Left ventricle myocardium inferior (tissue), 1 donor: Measurements from ENCODE around the gene C1QTNF12. TPM values are rescaled to one million over a fixed set of nuclear protein-coding genes. Genes with fewer than 3 reads are reported as not detected.

Experiments
- DNase-seq: peaks from one replicate; pipeline ENCODE4 v3.0.0-alpha.2; 2020
- H3K27ac ChIP-seq: fragments of 200-600 bp; replicated peaks from 2 replicates; pipeline ENCODE4 v1.8.0; 2021
- H3K27me3 ChIP-seq: fragments of 200-600 bp; 2 replicates; pipeline ENCODE4 v1.8.0; 2021; ENCODE audit warnings: low read depth
- H3K36me3 ChIP-seq: fragments of 200-600 bp; 2 replicates; pipeline ENCODE4 v1.8.0; 2021
- H3K4me1 ChIP-seq: fragments of 200-600 bp; 2 replicates; pipeline ENCODE4 v1.8.0; 2021
- H3K4me3 ChIP-seq: fragments of 200-600 bp; 2 replicates; pipeline ENCODE4 v1.8.0; 2021; ENCODE audit warnings: mild to moderate bottlenecking, moderate library complexity
- H3K9me3 ChIP-seq: fragments of 200-600 bp; replicated peaks from 2 replicates; pipeline ENCODE4 v1.8.0; 2021
- intact Hi-C: fragments of 100-400 bp; cut with micrococcal nuclease; formaldehyde crosslinking; loops from one replicate; pipeline ENCODE4 v1.11.0; 2022
- total RNA-seq: library from RNA; stranded (reverse); fragmentation: NEBNext Ultra II Directional; extraction: Animal tissue kit (Norgen Biotek cat#: 25700); gene quantifications from one replicate; pipeline ENCODE4 v1.2.1, GENCODE V29; 2021
- TF ChIP-seq, protein P1 (sequence below): fragments of 200-600 bp; IDR thresholded peaks from 2 replicates; pipeline ENCODE4 v1.8.0; 2021; ENCODE audit warnings: antibody characterized with exemption, mild to moderate bottlenecking, borderline replicate concordance
- donor health status: DM: no; HTN: yes; CAD: no; lungs with severe emphysema.

Gene C1QTNF12
- total RNA-seq, 1 donor from 2014 or later: 0.55 TPM

- Histone ChIP-seq H3K27me3 (peaks cover 82% of the 10 kb centered on the region), H3K4me3 (no peak overlapping the region), H3K27ac (no peak overlapping the region), H3K36me3 (no peaks in the 10 kb centered on the region), H3K9me3 (no peaks in the 10 kb centered on the region), H3K4me1 (peaks cover 26% of the 10 kb centered on the region)
- intact Hi-C loops: no loop called here
- no peak for DNase-seq
- TF ChIP-seq, protein P1, sequence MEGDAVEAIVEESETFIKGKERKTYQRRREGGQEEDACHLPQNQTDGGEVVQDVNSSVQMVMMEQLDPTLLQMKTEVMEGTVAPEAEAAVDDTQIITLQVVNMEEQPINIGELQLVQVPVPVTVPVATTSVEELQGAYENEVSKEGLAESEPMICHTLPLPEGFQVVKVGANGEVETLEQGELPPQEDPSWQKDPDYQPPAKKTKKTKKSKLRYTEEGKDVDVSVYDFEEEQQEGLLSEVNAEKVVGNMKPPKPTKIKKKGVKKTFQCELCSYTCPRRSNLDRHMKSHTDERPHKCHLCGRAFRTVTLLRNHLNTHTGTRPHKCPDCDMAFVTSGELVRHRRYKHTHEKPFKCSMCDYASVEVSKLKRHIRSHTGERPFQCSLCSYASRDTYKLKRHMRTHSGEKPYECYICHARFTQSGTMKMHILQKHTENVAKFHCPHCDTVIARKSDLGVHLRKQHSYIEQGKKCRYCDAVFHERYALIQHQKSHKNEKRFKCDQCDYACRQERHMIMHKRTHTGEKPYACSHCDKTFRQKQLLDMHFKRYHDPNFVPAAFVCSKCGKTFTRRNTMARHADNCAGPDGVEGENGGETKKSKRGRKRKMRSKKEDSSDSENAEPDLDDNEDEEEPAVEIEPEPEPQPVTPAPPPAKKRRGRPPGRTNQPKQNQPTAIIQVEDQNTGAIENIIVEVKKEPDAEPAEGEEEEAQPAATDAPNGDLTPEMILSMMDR: no peak
Observed at GRCh38 chr1:1240822-1241587, 5.5 kb downstream of the C1QTNF12 start.

DNA sequence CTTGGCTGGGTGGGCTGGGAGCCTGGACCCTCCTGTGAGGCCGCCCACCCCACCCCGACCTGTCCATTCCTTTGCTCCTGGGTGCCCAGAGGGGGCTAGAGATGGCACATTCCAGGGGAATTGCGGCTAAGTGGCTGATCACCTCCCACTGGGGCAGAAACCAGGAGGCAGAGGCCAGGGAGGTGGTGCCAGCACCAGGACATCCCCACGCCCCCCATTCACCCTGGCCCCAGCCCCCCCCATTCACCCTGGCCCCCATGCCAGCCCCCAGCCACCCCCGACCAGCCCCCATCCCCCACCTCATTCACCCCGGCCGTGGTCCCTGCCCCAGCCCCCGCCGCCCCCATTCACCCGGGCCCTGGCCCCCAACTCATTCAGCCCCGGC, 6.2 kb downstream of the C1QTNF12 start:
- Histone ChIP-seq H3K9me3 (no peaks in the 10 kb centered on the region), H3K36me3 (no peaks in the 10 kb centered on the region), H3K4me1 (peaks cover 23% of the 10 kb centered on the region), H3K27ac (no peak overlapping the region), H3K4me3 (no peak overlapping the region), H3K27me3 (peaks cover 75% of the 10 kb centered on the region)
- no peak for DNase-seq
- intact Hi-C loops: no loop called here
- TF ChIP-seq, protein P1: no peak

DNA sequence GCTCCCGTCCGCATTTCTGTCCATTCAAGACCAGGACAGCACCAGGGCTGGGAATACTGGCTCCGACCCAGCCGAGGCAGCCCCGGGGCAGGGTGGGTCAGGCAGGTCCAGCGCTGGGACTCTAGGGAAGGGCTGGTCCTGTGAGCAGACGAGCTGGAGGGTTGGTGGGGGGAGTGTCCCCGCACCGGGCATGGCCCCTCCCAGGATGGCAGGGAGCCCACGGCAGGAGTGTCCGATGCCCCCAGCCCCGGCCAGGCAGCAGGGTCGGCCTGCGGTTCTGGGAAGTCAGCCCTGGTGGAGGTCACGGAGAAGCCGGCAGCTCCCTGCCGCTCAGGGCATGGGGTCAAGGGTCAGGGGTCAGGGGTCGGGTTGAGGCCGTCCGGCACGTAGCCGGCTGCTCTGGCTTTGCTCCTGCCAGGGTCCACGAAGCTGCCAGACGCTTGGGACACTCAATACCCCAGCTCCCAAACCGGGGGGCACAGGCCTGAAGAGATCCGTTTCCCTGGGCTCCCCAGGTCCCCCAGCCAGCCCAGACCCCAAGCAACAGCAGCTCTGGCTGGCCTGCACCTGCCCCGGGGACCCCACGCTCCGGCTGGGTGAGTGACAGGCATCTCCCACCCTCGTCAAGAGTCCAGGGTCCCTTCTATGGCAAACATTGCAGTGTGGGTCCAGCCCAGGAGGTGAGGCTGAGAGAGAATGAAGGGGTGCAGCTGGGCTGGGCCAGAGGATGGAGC, 6.7 kb downstream of the C1QTNF12 start:
- TF ChIP-seq, protein P1: no peak
- no peak for DNase-seq
- no peak overlapping the region for H3K27ac ChIP-seq
- H3K27me3 ChIP-seq: peaks cover 72% of the 10 kb centered on the region
- no peak overlapping the region for H3K4me3 ChIP-seq
- intact Hi-C loops: no loop called here
- no peaks in the 10 kb centered on the region for H3K36me3 ChIP-seq
- H3K4me1 ChIP-seq: peaks cover 23% of the 10 kb centered on the region
- H3K9me3 ChIP-seq: no peaks in the 10 kb centered on the region

DNA sequence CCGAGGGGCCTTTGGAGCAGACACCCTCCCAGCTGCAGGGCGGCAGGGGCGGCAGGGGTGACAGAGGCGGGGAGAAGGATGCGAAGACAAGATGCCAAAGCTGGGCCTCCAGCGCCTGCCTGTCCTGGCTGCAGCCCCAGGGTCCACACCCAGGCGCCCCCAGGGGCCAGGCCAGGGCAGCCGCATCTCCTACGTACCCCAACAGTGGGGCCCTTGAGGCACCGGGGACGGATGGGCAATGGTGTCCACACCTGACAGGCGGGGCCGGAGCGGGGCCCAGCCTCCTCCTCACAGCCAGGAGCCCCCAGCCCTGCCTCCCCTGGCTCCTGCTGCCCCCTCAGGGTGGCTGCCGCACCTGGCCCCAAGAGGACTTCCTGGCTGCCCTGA, 7.3 kb downstream of the C1QTNF12 start:
- Histone ChIP-seq H3K4me3 (no peak overlapping the region), H3K27ac (no peak overlapping the region), H3K4me1 (peaks cover 23% of the 10 kb centered on the region), H3K36me3 (no peaks in the 10 kb centered on the region), H3K9me3 (no peaks in the 10 kb centered on the region), H3K27me3 (peaks cover 69% of the 10 kb centered on the region)
- DNase-seq: no peak
- intact Hi-C loops: no loop called here
- TF ChIP-seq, protein P1: no peak

- DNase-seq: no peak
- H3K27me3 ChIP-seq: peaks cover 64% of the 10 kb centered on the region
- intact Hi-C loops: no loop called here
- H3K4me1 ChIP-seq: peaks cover 23% of the 10 kb centered on the region
- no peaks in the 10 kb centered on the region for H3K36me3 ChIP-seq
- no peak overlapping the region for H3K4me3 ChIP-seq
- TF ChIP-seq, protein P1: no peak
- H3K9me3 ChIP-seq: no peaks in the 10 kb centered on the region
- no peak overlapping the region for H3K27ac ChIP-seq
Observed at GRCh38 chr1:1238702-1239178, 7.8 kb downstream of the C1QTNF12 start.
